HG03108 (cell line): ENCODE measurements around the gene STK38L.

Source experiments
- ATAC-seq: cut with Tn5 transposase; IDR thresholded peaks from one replicate; pipeline ENCODE4 v1.9.1; 2021; ENCODE audit warnings: moderate library complexity; ENCODE audit not compliant: unreplicated experiment

STK38L gene

DNA sequence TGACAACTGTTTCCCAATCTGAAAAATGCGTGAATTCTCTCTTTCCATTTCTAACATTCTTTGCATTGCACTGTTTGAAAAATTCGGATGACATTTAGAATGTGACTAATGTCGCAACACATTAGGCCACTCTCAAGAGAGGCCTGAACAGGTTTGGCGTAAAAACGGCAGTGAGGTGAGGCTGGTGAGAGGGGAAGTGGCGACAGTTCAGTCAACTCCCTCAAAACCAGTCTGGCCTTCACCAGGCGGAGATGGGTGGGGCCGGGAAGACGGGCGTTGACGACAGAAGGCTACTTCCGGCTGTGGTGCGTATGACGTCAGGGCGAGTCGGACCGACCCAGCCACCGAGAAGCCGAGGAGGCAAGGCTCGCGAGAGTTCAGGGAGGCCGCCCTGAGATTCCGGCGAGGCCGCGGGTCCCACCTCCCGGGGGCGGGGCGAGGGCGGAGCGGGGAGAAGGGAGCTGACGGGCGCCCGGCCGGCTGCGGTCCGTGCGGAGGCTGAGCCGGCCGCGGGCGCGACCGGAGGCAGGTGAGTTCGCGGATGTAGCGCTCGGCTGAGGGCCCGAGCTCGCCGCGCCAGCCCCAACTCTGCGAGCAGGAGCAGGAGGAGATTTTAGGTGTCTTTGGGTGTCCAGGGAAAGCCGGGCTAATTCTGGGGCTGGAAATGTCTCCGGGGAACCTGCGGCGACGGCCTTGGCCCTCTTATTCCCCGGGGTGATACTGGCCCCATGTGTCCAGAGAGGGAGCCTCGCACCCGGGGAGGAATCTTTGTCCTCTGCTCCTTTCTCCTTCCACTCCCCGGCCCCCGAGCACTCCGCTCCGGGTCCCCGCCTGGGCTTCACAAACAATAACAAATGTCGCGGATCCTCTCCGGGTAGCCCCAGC lies at the start of gene STK38L:
Gene STK38L, plus strand, starts transcription at position 483 of the 885 bp plus-strand sequence. CDS start 53,435 bp downstream, outside the sequence.
- peak; percentile 88 for ATAC-seq

GRCh38 chr12:27194644-27195043 lies 49.4 kb upstream of the STK38L start:
- ATAC-seq: no peak

GRCh38 chr12:27198036-27198435 lies 46.0 kb upstream of the STK38L start:
- ATAC-seq: no peak

DNA sequence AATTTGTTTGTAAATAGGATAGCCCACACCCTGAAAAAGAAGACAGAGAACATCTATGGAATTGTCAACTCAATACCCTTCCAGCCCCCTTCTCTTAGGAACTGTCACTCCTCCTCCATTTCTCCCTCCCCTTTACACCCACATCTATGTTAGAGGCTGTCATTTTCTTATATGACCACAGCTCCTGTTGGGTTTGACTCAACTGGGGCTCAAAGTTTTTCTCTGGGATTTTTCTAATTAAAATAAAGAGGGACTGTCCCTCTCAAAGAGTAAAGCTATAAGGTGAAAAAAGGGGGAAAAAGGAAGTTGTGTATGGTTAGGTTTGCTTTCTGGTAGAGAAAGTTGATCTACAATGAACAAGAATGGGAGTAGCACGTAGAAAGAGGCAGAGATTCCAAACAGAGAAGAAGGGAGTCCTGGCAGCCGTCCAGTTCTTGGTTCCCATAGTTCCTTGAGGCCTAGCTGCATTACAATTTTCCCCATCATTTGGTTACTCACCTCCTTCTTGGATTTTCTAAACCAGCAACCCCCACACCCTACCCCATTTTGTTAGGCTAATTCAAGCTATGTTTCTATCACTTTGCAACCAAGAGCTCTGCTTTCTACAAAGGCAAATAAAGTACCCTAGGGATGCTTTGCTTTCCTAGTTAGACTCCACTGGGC lies 44.3 kb upstream of the STK38L start:
- no peak for ATAC-seq

DNA sequence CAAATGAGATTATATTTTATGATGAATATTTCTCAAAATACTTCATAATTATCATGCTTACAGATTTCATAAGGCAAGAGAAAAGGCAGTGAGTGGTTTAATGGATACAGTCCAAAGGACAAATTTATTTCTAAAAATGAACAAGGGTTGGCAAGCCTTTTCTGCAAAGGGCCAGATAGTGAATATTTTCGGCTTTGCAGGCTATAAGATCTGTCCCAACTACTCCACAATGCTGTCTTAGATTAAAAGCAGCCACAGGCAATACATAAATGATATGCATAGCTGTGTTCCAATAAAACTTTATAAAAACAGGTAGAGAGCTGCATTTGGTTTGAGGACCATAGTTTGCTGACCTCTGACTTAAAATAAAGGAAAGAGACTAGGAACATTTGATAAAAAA lies 42.9 kb upstream of the STK38L start:
- no peak for ATAC-seq

DNA sequence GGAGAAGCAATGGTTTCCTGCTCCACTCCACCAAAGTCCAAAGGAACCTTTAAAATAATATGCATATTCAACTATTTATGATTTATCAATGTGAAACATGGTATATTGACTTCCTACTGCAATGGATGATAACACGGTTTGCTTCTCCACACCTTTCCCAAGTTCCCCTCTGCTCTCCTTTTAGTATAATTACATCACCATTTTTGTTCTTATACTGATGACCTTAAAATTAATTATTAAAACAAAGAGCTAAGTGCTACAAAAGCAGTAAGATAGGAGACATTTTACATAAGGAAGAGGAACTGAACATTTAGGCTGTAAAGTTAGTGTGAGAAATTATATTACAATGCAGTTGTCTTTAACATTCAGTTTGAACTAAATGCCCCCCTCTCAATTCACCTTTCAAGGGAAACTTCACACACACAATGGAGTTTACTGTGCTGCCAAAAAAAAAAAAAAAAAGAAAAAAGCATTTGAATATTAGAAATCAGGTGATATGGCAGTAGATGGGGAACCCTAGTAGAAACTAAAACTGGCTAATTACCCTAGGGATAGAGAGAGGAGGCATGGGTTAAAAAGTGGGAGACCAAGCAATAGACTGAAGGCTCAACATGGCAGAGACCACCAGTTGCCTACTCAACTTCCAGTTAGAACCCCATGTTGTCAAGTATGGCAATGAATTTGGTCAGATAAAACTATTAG lies 37.1 kb upstream of the STK38L start:
- no peak for ATAC-seq

GRCh38 chr12:27207615-27208413 lies 36.3 kb upstream of the STK38L start:
- peak; percentile 90 for ATAC-seq

DNA sequence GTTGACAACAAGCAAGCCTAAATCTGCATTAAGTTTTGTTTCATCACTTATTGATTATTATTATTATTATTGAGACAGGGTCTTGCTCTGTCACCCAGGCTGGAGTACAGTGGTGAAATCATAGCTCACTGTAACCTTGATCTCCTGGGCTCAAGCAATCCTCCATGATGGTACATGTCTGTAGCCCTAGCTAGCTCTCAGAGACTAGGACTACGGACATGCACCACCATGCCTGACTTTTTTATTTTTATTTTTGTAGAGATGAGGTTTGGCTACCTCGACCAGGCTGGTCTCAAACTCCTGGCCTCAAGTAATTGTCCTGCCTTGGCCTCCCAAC lies 35.7 kb upstream of the STK38L start:
- ATAC-seq: peak; percentile 13

DNA sequence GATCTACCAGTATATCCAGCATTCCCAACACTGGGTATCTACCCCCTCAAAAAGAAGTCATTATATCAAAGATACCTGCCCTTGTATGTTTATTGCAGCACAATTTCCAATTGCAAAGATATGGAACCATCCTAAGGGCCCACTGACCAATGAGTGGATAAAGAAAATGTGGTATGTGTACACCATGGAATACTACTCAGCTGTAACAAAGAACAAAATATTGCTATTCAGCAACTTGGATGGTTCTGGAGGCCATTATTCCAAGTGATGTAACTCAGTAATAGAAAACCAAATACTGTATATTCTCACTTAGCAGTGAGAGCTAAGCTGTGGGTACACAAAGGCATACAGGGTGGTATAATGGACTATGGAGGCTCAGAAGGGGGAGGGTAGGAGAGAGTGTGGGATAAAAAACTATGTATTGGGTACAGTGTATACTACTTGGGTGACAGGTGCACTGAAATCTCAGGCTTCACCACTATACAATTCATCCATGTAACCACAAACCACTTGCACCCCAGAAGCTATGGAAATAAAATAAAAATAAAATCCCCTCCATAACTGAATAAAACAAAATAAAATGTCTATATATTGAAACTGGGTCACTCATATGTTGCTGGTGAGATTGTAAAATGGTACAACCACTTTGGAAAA lies 34.7 kb upstream of the STK38L start:
- ATAC-seq: no peak

DNA sequence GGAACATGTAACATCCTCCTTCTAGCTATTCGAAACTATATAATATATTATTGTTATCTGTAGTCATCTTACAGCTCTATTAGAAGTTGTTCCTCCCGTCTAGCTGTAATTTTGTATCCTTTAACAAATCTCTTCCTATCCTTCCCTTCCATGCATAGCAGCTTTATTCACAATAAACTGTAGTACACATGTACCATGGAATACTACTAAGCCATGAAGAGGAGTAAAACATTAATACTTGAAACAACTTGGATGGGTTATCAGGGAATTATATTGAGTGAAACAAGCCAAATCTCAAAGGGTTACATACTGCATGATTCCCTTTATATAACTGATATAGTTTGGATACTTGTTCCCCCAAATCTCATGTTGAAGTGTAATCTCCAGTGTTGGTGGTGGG lies 33.9 kb upstream of the STK38L start:
- no peak for ATAC-seq

- no peak for ATAC-seq
Measured at GRCh38 chr12:27212861-27213260, 31.2 kb upstream of the STK38L start.

DNA sequence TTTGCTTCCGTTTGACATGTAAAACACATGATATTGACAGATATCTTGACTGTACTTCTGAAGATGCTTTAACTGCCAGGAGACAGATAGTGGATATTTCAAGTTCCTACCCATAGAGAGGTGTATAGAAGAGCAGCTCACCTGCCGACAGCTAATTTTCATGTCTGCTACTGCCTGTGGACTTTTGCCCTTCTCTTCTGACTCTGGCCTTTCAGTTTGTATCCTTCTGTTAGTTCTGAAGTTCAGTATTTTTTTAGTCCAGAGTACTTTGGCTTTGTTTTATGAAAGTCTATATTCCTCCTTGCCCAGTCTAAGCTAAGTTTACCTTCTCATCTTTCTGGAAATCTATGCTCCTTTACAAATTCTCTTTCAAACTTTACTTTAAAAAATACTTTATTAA lies 30.8 kb upstream of the STK38L start:
- no peak for ATAC-seq

DNA sequence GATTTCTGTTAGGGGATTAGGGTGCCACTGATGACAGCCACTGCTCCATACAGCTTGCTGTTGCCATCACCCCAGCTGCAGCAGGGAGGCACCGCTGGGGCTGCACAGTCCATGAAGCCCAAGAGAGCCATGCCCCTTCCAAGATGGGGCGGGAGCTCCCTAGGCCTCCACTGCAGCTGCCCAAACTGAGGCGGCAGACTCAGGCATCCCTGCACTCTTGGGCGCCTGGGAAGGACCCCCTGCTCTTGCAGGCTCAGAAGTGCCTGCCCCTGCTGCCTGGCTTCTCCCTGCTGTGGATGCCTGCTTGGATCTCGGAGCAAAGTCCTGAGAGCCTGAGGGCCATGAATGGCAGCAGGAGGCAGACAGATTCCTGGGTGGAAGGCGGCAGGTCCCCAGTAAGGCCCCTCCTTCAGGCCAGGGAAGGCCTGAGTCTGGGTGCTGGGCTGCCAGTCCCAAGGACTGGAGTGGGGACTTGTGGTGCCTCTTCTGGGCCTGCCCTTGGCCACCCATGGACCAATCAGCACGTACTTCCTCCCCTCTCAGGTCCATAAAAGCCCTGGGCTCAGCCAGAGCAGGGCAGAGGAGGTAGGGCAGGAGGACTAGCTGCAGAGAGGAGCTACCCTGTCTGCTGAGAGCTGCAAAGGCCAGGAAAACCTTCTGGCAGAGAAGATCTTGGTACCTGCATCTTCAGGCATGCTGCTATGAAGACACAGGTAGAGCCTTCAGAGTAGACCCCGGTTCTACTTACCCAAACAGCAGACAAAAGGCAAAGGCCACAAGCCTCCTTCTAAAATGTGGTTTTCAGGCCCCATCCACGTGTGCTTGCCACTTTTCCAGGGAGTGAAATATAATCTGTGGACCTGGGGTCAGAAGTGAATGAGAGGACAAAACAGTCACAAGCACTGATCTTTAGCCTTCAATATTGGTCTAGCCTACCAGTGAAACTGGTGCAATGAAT lies 30.0 kb upstream of the STK38L start:
- ATAC-seq: no peak

DNA sequence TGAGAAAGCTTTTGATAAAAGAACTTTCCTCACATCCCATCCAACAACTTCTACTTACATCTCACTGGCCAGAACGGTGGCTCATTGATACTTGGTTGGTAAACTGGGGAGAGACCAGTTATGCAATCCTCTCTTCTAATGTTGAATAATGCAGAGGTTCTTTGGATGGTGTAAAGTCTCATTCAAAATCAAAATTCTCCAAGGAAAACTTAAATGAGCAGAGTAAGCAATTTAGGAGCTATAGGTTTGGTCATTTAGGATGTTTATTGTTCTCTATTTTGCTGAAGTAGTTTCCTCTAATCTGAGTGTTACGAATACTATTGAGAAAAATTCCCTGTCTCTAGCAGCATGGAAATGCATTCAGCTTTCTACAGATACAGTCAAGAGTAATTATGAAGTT lies 26.5 kb upstream of the STK38L start:
- no peak for ATAC-seq

DNA sequence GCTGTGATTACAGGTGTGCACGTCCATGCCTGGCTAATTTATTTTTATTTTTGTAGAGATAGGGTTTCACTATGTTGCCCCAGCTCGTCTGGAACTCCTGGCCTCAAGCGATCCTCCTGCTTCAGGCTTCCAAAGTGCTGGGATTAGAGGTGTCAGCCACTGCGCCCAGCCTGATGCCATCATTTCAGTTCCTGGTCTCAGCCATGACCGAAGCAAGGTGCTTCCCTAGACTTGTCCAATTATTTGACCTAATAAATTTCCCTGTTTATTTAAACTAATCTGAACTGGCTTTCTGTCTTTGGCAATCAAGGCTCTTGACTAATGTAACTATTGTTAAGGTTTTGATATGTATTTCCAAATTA lies 24.4 kb upstream of the STK38L start:
- no peak for ATAC-seq

DNA sequence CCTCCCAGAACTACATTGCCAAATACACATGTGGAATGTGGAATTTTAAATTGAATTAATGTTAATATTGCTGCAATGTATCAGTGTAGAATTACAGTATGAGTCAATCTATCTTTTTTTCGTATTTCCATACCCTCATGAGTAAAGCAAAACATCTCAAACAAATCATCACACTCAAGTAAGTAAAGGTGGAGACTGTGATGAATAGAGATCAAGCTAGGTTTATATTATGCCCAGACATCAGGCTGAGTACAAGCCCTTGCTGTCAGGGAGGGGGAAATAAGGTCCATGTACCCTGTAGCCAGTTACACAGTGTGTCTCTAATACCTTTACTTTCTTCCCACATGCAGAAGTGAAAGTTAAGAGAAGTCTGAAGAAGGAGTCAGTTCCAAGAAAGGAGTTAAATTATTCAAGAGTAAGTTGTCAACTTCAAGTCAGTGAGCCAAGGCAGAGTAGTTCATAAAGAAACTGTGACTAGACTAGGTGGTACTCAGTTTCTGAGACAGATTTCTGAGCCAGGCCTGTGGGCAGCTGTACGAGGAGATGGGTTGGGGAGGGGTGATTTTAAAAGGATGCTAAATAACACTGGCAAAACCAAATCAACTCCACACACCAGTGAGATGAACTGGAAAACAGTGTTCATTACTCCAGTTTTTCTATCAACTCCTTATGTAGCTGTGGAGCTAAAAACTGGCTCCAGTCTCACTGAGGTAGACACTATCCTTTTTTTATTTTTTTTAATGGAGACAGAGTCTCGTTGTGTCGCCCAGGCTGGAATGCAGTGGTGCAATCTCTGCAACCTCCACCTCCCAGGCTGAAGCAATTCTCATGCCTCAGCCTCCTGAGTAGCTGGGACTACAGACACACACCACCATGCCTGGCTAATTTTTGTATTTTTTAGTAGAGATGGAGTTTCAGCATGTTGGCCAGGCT lies 23.8 kb upstream of the STK38L start:
- ATAC-seq: peak; percentile 61

DNA sequence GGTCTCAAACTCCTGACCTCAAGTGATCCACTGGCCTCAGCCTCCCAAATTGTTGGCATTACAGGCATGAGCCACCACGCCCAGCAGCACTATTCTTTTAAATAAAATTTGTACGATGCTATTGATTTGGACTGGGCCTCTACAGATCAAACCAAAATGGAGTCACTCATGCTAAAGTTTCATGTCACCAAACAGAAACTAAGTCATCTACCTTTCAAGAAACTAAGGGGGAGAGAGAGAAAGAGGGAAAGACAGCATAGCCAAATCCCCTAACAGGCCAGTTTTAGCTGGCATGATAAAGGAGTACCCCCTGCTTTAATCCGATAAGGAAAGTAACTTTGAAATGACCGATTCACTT lies 23.1 kb upstream of the STK38L start:
- no peak for ATAC-seq

GRCh38 chr12:27221625-27222387 lies 22.3 kb upstream of the STK38L start:
- ATAC-seq: peak; percentile 74
